WTC11 (cell line): ENCODE data around the gene LAMA1. TPM values are rescaled to one million over a fixed set of nuclear protein-coding genes. Genes with fewer than 3 reads are reported as not detected.

ENCODE experiments used
- ATAC-seq: fragments of 200-7000 bp; cut with Tn5 transposase; 2 replicates; pipeline ENCODE4 v1.10.0; 2021; ENCODE audit warnings: mild to moderate bottlenecking, moderate library complexity
- CTCF ChIA-PET: fragments of 300-600 bp; sonication (Branson Sonifier 250); formaldehyde crosslinking; loops from one replicate; lab custom pipeline; 2021; ENCODE audit warnings: antibody characterized with exemption; lab: Charles Lee
- POLR2A ChIA-PET: fragments of 350-600 bp; sonication (Branson Sonifier 250); formaldehyde crosslinking; loops from one replicate; lab custom pipeline; 2021; ENCODE audit warnings: antibody characterized with exemption; lab: Charles Lee
- DNase-seq: peaks from one replicate; pipeline ENCODE4 v3.0.0; 2021; ENCODE audit warnings: low spot score
- H3K27ac Mint-ChIP-seq: 2 replicates; pipeline ENCODE4 v1.8.0; 2021; ENCODE audit warnings: mixed read lengths
- H3K27me3 Mint-ChIP-seq: 2 replicates; pipeline ENCODE4 v1.8.0; 2021; ENCODE audit warnings: low read depth, mild to moderate bottlenecking, moderate library complexity, mixed read lengths
- H3K36me3 Mint-ChIP-seq: 2 replicates; pipeline ENCODE4 v1.8.0; 2021; ENCODE audit warnings: mixed read lengths
- H3K4me1 Mint-ChIP-seq: 2 replicates; pipeline ENCODE4 v1.8.0; 2022; ENCODE audit warnings: mixed read lengths
- H3K4me3 Mint-ChIP-seq: 2 replicates; pipeline ENCODE4 v1.8.0; 2021; ENCODE audit warnings: mild to moderate bottlenecking, moderate library complexity, mixed read lengths
- H3K9me3 Mint-ChIP-seq: 2 replicates; pipeline ENCODE4 v1.8.0; 2021; ENCODE audit warnings: mixed read lengths
- EMX1 ChIP-seq: fragments of 250-450 bp; sonication (Bioruptor Pico); IDR thresholded peaks from 2 replicates; pipeline ENCODE4 v1.8.0; 2021; ENCODE audit warnings: mild to moderate bottlenecking
- FOXJ3 ChIP-seq: sonication (generic); formaldehyde crosslinking; IDR thresholded peaks from 2 replicates; pipeline ENCODE4 v1.9.0; 2021; ENCODE audit warnings: missing genetic modification reagents, mild to moderate bottlenecking, borderline replicate concordance
- FOXP4 ChIP-seq: sonication (generic); formaldehyde crosslinking; IDR thresholded peaks from 2 replicates; pipeline ENCODE4 v1.8.0; 2022; ENCODE audit warnings: mild to moderate bottlenecking, missing genetic modification reagents
- GABPB1 ChIP-seq: sonication (generic); formaldehyde crosslinking; IDR thresholded peaks from 2 replicates; pipeline ENCODE4 v1.8.1; 2023; ENCODE audit warnings: mild to moderate bottlenecking, missing genetic modification reagents
- IRF2 ChIP-seq: sonication (generic); formaldehyde crosslinking; IDR thresholded peaks from 2 replicates; pipeline ENCODE4 v1.8.0; 2022; ENCODE audit warnings: low read depth, missing genetic modification reagents, borderline replicate concordance
- NFATC4 ChIP-seq: fragments of 250-450 bp; sonication (Bioruptor Pico); IDR thresholded peaks from 2 replicates; pipeline ENCODE4 v1.9.0; 2021; ENCODE audit warnings: mild to moderate bottlenecking
- PRDM15 ChIP-seq: sonication (generic); formaldehyde crosslinking; IDR thresholded peaks from 2 replicates; pipeline ENCODE4 v1.8.0; 2022; ENCODE audit warnings: missing genetic modification reagents
- PREB ChIP-seq: sonication (generic); formaldehyde crosslinking; IDR thresholded peaks from 2 replicates; pipeline ENCODE4 v1.8.1; 2022; ENCODE audit warnings: mild to moderate bottlenecking, missing genetic modification reagents, moderate library complexity, borderline replicate concordance
- RELA ChIP-seq: sonication (generic); formaldehyde crosslinking; IDR thresholded peaks from 2 replicates; pipeline ENCODE4 v1.8.1; 2022; ENCODE audit warnings: missing genetic modification reagents, mild to moderate bottlenecking, borderline replicate concordance
- RORB ChIP-seq: fragments of 250-450 bp; sonication (Bioruptor Pico); IDR thresholded peaks from 2 replicates; pipeline ENCODE4 v1.9.0; 2021; ENCODE audit warnings: mild to moderate bottlenecking
- SOX15 ChIP-seq: fragments of 250-450 bp; sonication (Bioruptor Pico); IDR thresholded peaks from 2 replicates; pipeline ENCODE4 v1.9.0; 2021; ENCODE audit warnings: mild to moderate bottlenecking
- STAT6 ChIP-seq: sonication (generic); formaldehyde crosslinking; conservative IDR thresholded peaks from 2 replicates; pipeline ENCODE4 v1.8.1; 2023; ENCODE audit warnings: mild to moderate bottlenecking, low read depth, missing genetic modification reagents, moderate library complexity
- TP53 ChIP-seq: sonication (generic); formaldehyde crosslinking; IDR thresholded peaks from 2 replicates; pipeline ENCODE4 v1.8.1; 2023; ENCODE audit warnings: mild to moderate bottlenecking, missing genetic modification reagents
- USF2 ChIP-seq: sonication (generic); formaldehyde crosslinking; IDR thresholded peaks from 2 replicates; pipeline ENCODE4 v1.8.1; 2023; ENCODE audit warnings: mild to moderate bottlenecking, missing genetic modification reagents, moderate library complexity
- ZNF671 ChIP-seq: fragments of 250-450 bp; sonication (Bioruptor Pico); IDR thresholded peaks from 2 replicates; pipeline ENCODE4 v1.8.0; 2021; ENCODE audit warnings: mild to moderate bottlenecking
- total RNA-seq: library from RNA; stranded (reverse); gene quantifications from 3 replicates; pipeline ENCODE4 v1.2.3, GENCODE V29; 2021

LAMA1 gene
- total RNA-seq, 1 experiment from 2014 or later, result 50.7 TPM

- TF ChIP-seq RORB (no peak), STAT6 (CRISPR knock-in tag) (no peak), PRDM15 (no peak), ZNF671 (CRISPR knock-in tag) (no peak), TP53 (CRISPR knock-in tag) (no peak), EMX1 (CRISPR knock-in tag) (no peak)
- TF ChIP-seq, all 79 proteins: peak for 0
Observed at GRCh38 chr18:7079231-7079630, 38.4 kb downstream of the LAMA1 start (continued).

- peaks cover 14% of the 10 kb centered on the region for H3K36me3 Mint-ChIP-seq
- peaks cover 12% of the 10 kb centered on the region for H3K4me1 Mint-ChIP-seq
- CTCF ChIA-PET, result interaction anchor here (1.2 to 1.5 kb wide), 2 partner anchors 104 kb away, joined by 3 read pairs; no protein-coding TSS in a partner anchor
- ATAC-seq (no peak; the same call in 1 of the 2 replicates), DNase-seq (no peak)
- no peaks in the 10 kb centered on the region for H3K27me3 Mint-ChIP-seq
- POLR2A ChIA-PET, result no interaction called here
- H3K4me3 Mint-ChIP-seq, result no peak overlapping the region
- H3K9me3 Mint-ChIP-seq, result no peaks in the 10 kb centered on the region
- TF ChIP-seq FOXJ3 (CRISPR knock-in tag) (no peak), IRF2 (no peak)
- TF ChIP-seq, all 79 proteins: peak for 0
- no peak overlapping the region; the same call in 1 of the 2 replicates for H3K27ac Mint-ChIP-seq
Observed at GRCh38 chr18:7072593-7072992, 45.0 kb downstream of the LAMA1 start.

- CTCF ChIA-PET, result interaction anchor here (1.5 kb wide), 1 partner anchor 105 kb away, joined by 3 read pairs; no protein-coding TSS in a partner anchor
- TF ChIP-seq RELA, result no peak
- TF ChIP-seq, all 79 proteins: peak for 0
- no peak overlapping the region for H3K4me3 Mint-ChIP-seq
- DNase-seq (no peak), ATAC-seq (no peak)
- H3K27ac Mint-ChIP-seq, result no peak overlapping the region
- no peaks in the 10 kb centered on the region for H3K9me3 Mint-ChIP-seq
- peaks cover 12% of the 10 kb centered on the region for H3K4me1 Mint-ChIP-seq
- no peaks in the 10 kb centered on the region for H3K27me3 Mint-ChIP-seq
- H3K36me3 Mint-ChIP-seq, result peaks cover 9% of the 10 kb centered on the region
- POLR2A ChIA-PET, result no interaction called here
Observed at GRCh38 chr18:7071600-7071999, 46.0 kb downstream of the LAMA1 start.

GRCh38 chr18:7070466-7070865, 47.1 kb downstream of the LAMA1 start:
- TF ChIP-seq FOXJ3 (CRISPR knock-in tag), result no peak
- ATAC-seq, result no peak
- Mint-ChIP-seq H3K9me3 (no peaks in the 10 kb centered on the region), H3K4me1 (peaks cover 17% of the 10 kb centered on the region), H3K27me3 (no peaks in the 10 kb centered on the region), H3K36me3 (no peaks in the 10 kb centered on the region), H3K4me3 (no peak overlapping the region), H3K27ac (no peak overlapping the region; the same call in 1 of the 2 replicates)
- ChIA-PET CTCF (interaction anchor here (0.7 to 2.4 kb wide), 3 partner anchors 32 to 396 kb away, joined by 3 to 10 read pairs (median 6); no protein-coding TSS in a partner anchor), POLR2A (no interaction called here)
- no peak for DNase-seq

GRCh38 chr18:7068871-7069590, 48.6 kb downstream of the LAMA1 start:
- no peaks in the 10 kb centered on the region for H3K9me3 Mint-ChIP-seq
- no peaks in the 10 kb centered on the region for H3K27me3 Mint-ChIP-seq
- H3K27ac Mint-ChIP-seq, result no peak overlapping the region
- DNase-seq (no peak), ATAC-seq (no peak)
- H3K4me3 Mint-ChIP-seq, result no peak overlapping the region
- H3K36me3 Mint-ChIP-seq, result no peaks in the 10 kb centered on the region
- ChIA-PET POLR2A (no interaction called here), CTCF (interaction anchor here (1.4 to 2.4 kb wide), 3 partner anchors 31 to 149 kb away, joined by 6 to 10 read pairs (median 6); no protein-coding TSS in a partner anchor)
- H3K4me1 Mint-ChIP-seq, result peaks cover 17% of the 10 kb centered on the region
- no peak for TF ChIP-seq NFATC4 (CRISPR knock-in tag)
- no peak for TF ChIP-seq RELA
- no peak for TF ChIP-seq USF2
- TF ChIP-seq IRF2, result no peak
- no peak for TF ChIP-seq FOXP4
- no peak for TF ChIP-seq PREB (CRISPR knock-in tag)
- TF ChIP-seq GABPB1 (CRISPR knock-in tag), result no peak
- no peak for TF ChIP-seq SOX15 (CRISPR knock-in tag)
